SK-N-SH (cell line): ENCODE data around the gene SMYD1. TPM values are rescaled to one million over a fixed set of nuclear protein-coding genes. Genes with fewer than 3 reads are reported as not detected.

ENCODE experiments used
- CTCF ChIA-PET: fragments of 300-600, 350-600 bp; formaldehyde crosslinking; extraction: SDS; loops from one replicate; lab custom pipeline; 2021; lab: Yijun Ruan, JAX
- POLR2A ChIA-PET: fragments of 350-600 bp; sonication (Branson Sonifier 250); formaldehyde crosslinking; extraction: SDS; loops from one replicate; lab custom pipeline; 2020; ENCODE audit warnings: antibody characterized with exemption, inconsistent platforms; lab: Yijun Ruan, JAX
- DNase-seq: peaks from one replicate; pipeline ENCODE4 v3.0.0; 2012
- H2AFZ ChIP-seq: fragments of 200-600 bp; sonication (generic); 2 replicates; pipeline ENCODE4 v1.8.1; 2016; ENCODE audit warnings: antibody characterized with exemption, mild to moderate bottlenecking, low read depth
- H3F3A ChIP-seq: fragments of 200-600 bp; sonication (generic); replicated peaks from 2 replicates; pipeline ENCODE3; 2016; ENCODE audit warnings: antibody characterized with exemption, mild to moderate bottlenecking; ENCODE audit not compliant: insufficient read depth
- H3K27ac ChIP-seq, 2 experiments: fragments of 200-500 bp in 1 of 2; fragments of 200-600 bp in 1 of 2; sonication (Bioruptor generic) in 1 of 2; sonication (generic), shearing (Covaris generic) in 1 of 2; 2 replicates each; pipeline versions ENCODE4 v1.5.1 to v1.6.1; 2014 to 2016; ENCODE audit warnings: low read depth in 2 of 2, inconsistent platforms in 1 of 2, low read length in 1 of 2, mild to moderate bottlenecking in 1 of 2, mixed read lengths in 1 of 2
- H3K27me3 ChIP-seq: fragments of 200-600 bp; sonication (generic), shearing (Covaris generic); 2 replicates; pipeline ENCODE4 v1.6.1; 2016; ENCODE audit warnings: mixed run types; ENCODE audit not compliant: insufficient read depth
- H3K36me3 ChIP-seq, 2 experiments: fragments of 200-500 bp in 1 of 2; fragments of 200-600 bp in 1 of 2; sonication (Bioruptor generic) in 1 of 2; sonication (generic) in 1 of 2; replicated peaks in 1 of 2; 2 replicates each; pipeline versions ENCODE3 to v1.5.1; 2014 to 2016; ENCODE audit warnings: low read length in 1 of 2, mild to moderate bottlenecking in 1 of 2; ENCODE audit not compliant: insufficient read depth in 2 of 2, control insufficient read depth in 1 of 2
- H3K4me1 ChIP-seq, 2 experiments: fragments of 200-500 bp in 1 of 2; fragments of 200-600 bp in 1 of 2; sonication (Bioruptor generic) in 1 of 2; sonication (generic), shearing (Covaris generic) in 1 of 2; 2 replicates each; pipeline versions ENCODE4 v1.5.1 to v1.6.1; 2014 to 2016; ENCODE audit warnings: low read depth in 1 of 2, low read length in 1 of 2, mixed run types in 1 of 2; ENCODE audit not compliant: insufficient read depth in 2 of 2, control insufficient read depth in 1 of 2
- H3K4me2 ChIP-seq: fragments of 200-600 bp; sonication (generic), shearing (Covaris generic); 2 replicates; pipeline ENCODE4 v1.6.1; 2017; ENCODE audit warnings: mixed run types
- H3K4me3 ChIP-seq, 2 experiments: fragments of 200-500 bp in 1 of 2; fragments of 200-600 bp in 1 of 2; sonication (Bioruptor generic) in 1 of 2; sonication (generic), shearing (Covaris generic) in 1 of 2; 2 replicates each; pipeline versions ENCODE4 v1.5.1 to v1.8.1; 2014 to 2016; ENCODE audit warnings: low read depth in 2 of 2, inconsistent platforms in 1 of 2, low read length in 1 of 2, mild to moderate bottlenecking in 1 of 2, mixed read lengths in 1 of 2, moderate library complexity in 1 of 2
- H3K79me2 ChIP-seq: fragments of 200-600 bp; sonication (generic); 2 replicates; pipeline ENCODE4 v1.8.1; 2017; ENCODE audit warnings: mild to moderate bottlenecking; ENCODE audit not compliant: insufficient read depth
- H3K9ac ChIP-seq: fragments of 200-600 bp; sonication (generic); 2 replicates; pipeline ENCODE4 v1.6.1; 2017; ENCODE audit warnings: mixed run types
- H3K9me2 ChIP-seq: fragments of 200-600 bp; sonication (generic); 2 replicates; pipeline ENCODE4 v1.6.1; 2017; ENCODE audit warnings: mixed run types
- H3K9me3 ChIP-seq: fragments of 200-600 bp; sonication (generic); 2 replicates; pipeline ENCODE4 v1.6.1; 2017; ENCODE audit warnings: mixed run types, mild to moderate bottlenecking, moderate library complexity
- H4K20me1 ChIP-seq: fragments of 200-600 bp; sonication (generic); 2 replicates; pipeline ENCODE4 v1.6.1; 2017; ENCODE audit warnings: mild to moderate bottlenecking, mixed run types; ENCODE audit not compliant: insufficient read depth
- CHD2 ChIP-seq: fragments of 150-350 bp; IDR thresholded peaks from 2 replicates; pipeline ENCODE4 v1.6.1; 2018; ENCODE audit warnings: low read length; ENCODE audit not compliant: partially characterized antibody
- EP300 ChIP-seq, 2 experiments: IDR thresholded peaks; 2 replicates each; pipeline versions ENCODE4 v1.4.0 to v1.6.1; 2012; ENCODE audit warnings: borderline replicate concordance in 1 of 2, low read depth in 1 of 2, low read length in 1 of 2
- EZH2phosphoT487 ChIP-seq: fragments of 200-600 bp; sonication (generic); IDR thresholded peaks from 2 replicates; pipeline ENCODE4 v1.6.1; 2017; ENCODE audit warnings: low read depth, mixed run types, mild to moderate bottlenecking, antibody characterized with exemption, moderate library complexity, borderline replicate concordance
- GABPA ChIP-seq: IDR thresholded peaks from 2 replicates; pipeline ENCODE4 v1.4.0; 2012; ENCODE audit warnings: low read depth, mild to moderate bottlenecking
- MXI1 ChIP-seq: IDR thresholded peaks from 2 replicates; pipeline ENCODE4 v1.6.1; 2012; ENCODE audit warnings: mild to moderate bottlenecking, low read depth, low read length, improper control_type of control experiment
- NRF1 ChIP-seq: IDR thresholded peaks from 2 replicates; pipeline ENCODE4 v1.6.1; 2012; ENCODE audit warnings: low read depth, mild to moderate bottlenecking, low read length
- RAD21 ChIP-seq: IDR thresholded peaks from 2 replicates; pipeline ENCODE4 v1.6.1; 2012; ENCODE audit warnings: mild to moderate bottlenecking, low read length
- REST ChIP-seq: IDR thresholded peaks from 2 replicates; pipeline ENCODE4 v1.6.1; 2012; ENCODE audit warnings: mild to moderate bottlenecking, low read depth, low read length, moderate library complexity
- RFX5 ChIP-seq: IDR thresholded peaks from 2 replicates; pipeline ENCODE4 v1.6.1; 2012; ENCODE audit warnings: mild to moderate bottlenecking, improper control_type of control experiment, low read length
- YY1 ChIP-seq: IDR thresholded peaks from 2 replicates; pipeline ENCODE4 v1.4.0; 2012; ENCODE audit warnings: low read depth, mild to moderate bottlenecking
- WGBS: methylation state at CpG from one replicate; pipeline ENCODE4 v1.1.6; 2017; ENCODE audit warnings: low lambda C conversion rate; 5-methylcytosine and 5-hydroxymethylcytosine counted together
- polyA plus RNA-seq, 3 experiments: library from polyadenylated mRNA; depleted of rRNA; stranded (reverse); fragments of >200 nt; gene quantifications; 2 replicates each; pipeline ENCODE4 v1.2.3, GENCODE V29; 2012
- TF ChIP-seq, protein P1 (sequence below): fragments of 150-350 bp; IDR thresholded peaks from 2 replicates; pipeline ENCODE4 v1.6.1; 2017; ENCODE audit warnings: antibody characterized with exemption, low read length, low read depth, borderline replicate concordance
- TF ChIP-seq, protein P2 (sequence below): fragments of 200-600 bp; sonication (generic); IDR thresholded peaks from 2 replicates; pipeline ENCODE4 v1.6.1; 2017; ENCODE audit warnings: antibody characterized with exemption, mild to moderate bottlenecking, moderate library complexity

The SMYD1 gene
- polyA plus RNA-seq, 1 of the 3 experiments (the other 2 are of a cell fraction) = not detected

DNA sequence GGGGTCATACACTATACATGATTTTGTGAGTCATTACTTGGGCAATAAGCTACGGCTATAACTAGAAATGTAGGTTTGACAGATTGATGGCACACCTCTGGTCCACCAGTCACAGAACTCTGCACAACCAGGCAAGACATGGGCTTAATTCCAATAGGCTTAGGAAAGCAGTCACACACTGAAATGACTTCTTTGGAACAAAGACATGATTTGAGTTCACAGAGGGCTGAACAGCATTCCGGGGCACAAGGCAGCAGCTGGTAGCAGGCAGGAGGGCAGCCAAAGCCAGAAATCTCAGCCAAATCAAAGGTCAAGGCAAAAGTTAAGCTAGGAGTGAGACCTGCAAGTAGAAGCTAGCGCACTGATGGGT, 32.8 kb downstream of the SMYD1 start:
- CTCF ChIA-PET = interaction anchor here (0.5 to 1.4 kb wide), 5 partner anchors 9 to 704 kb away, joined by 3 read pairs; no protein-coding TSS in a partner anchor
- H4K20me1 ChIP-seq = no peaks in the 10 kb centered on the region
- 59% methylated on average over 3 of the region's 3 CpGs for WGBS

More for the DNA sequence above, 32.8 kb downstream of the SMYD1 start:
- Histone ChIP-seq H2AFZ (no peak overlapping the region), H3K79me2 (no peaks in the 10 kb centered on the region), H3F3A (no peaks in the 10 kb centered on the region), H3K4me3 (no peak overlapping the region), H3K9ac (no peak overlapping the region), H3K27me3 (no peaks in the 10 kb centered on the region), H3K4me1 (no peaks in the 10 kb centered on the region), H3K9me3 (no peaks in the 10 kb centered on the region), H3K9me2 (no peaks in the 10 kb centered on the region), H3K4me2 (no peak overlapping the region), H3K27ac (no peak overlapping the region), H3K36me3 (no peaks in the 10 kb centered on the region)
- no peak for TF ChIP-seq EP300 (IDR thresholded peaks at IDR 0.05; ENCODE audit: borderline replicate concordance in 1 of 2, low read depth in 1 of 2, low read length in 1 of 2)
- no peak for TF ChIP-seq RAD21
- no peak for TF ChIP-seq RFX5
- TF ChIP-seq EZH2phosphoT487 = no peak
- TF ChIP-seq, protein P1, sequence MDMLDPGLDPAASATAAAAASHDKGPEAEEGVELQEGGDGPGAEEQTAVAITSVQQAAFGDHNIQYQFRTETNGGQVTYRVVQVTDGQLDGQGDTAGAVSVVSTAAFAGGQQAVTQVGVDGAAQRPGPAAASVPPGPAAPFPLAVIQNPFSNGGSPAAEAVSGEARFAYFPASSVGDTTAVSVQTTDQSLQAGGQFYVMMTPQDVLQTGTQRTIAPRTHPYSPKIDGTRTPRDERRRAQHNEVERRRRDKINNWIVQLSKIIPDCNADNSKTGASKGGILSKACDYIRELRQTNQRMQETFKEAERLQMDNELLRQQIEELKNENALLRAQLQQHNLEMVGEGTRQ = no peak
- TF ChIP-seq NRF1 = no peak
- TF ChIP-seq CHD2 = no peak
- no peak for TF ChIP-seq GABPA
- no peak for TF ChIP-seq REST
- no peak for TF ChIP-seq MXI1
- TF ChIP-seq, protein P2, sequence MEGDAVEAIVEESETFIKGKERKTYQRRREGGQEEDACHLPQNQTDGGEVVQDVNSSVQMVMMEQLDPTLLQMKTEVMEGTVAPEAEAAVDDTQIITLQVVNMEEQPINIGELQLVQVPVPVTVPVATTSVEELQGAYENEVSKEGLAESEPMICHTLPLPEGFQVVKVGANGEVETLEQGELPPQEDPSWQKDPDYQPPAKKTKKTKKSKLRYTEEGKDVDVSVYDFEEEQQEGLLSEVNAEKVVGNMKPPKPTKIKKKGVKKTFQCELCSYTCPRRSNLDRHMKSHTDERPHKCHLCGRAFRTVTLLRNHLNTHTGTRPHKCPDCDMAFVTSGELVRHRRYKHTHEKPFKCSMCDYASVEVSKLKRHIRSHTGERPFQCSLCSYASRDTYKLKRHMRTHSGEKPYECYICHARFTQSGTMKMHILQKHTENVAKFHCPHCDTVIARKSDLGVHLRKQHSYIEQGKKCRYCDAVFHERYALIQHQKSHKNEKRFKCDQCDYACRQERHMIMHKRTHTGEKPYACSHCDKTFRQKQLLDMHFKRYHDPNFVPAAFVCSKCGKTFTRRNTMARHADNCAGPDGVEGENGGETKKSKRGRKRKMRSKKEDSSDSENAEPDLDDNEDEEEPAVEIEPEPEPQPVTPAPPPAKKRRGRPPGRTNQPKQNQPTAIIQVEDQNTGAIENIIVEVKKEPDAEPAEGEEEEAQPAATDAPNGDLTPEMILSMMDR = no peak
- TF ChIP-seq YY1 = no peak
- DNase-seq = no peak
- POLR2A ChIA-PET = no interaction called here
